HL-60/S4 (cell line): ENCODE results near the gene CDA.

ENCODE experiments used
- in situ Hi-C: fragments of 300-500 bp; cut with MboI; formaldehyde crosslinking; loops from 2 replicates; pipeline ENCODE4 v1.14.3; 2022; ENCODE audit warnings: low sequenced_read_pairs

CDA gene

GRCh38 chr1:20614131-20614579 lies 25.3 kb downstream of the CDA start:
- in situ Hi-C loops = no loop called here

- in situ Hi-C loops = no loop called here
Observed at GRCh38 chr1:20615946-20616846, 27.3 kb downstream of the CDA start.

DNA sequence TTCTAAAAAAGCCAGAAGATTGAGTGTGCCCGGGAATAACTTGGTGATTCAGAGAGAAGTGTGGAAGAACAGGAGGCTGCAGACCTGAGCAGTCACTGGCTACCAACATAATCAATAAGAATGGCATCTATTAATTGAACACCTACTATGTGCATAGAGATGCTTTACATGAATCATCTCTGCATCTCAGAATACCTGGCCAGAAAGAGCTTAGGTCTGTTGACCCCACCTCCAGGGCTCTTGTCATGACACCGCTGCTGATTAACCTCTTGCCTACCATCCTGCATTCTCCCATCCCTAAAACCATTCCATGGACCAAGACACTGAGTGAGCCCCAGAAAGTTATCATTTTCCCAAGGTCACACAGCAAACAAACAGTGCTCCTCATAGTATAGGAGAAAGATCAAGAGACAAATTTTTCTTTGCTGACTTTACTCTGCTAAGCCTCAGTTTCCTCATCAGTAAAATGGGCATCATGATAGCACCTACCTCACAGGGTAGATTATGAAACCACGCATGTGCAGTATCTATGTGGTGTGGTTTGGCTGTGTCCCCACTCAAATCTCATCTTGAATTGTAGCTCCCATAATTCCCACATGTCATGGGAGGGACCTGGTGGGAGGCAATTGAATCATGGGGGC lies 28.1 kb downstream of the CDA start:
- in situ Hi-C loops = no loop called here

GRCh38 chr1:20618550-20618949 lies 29.7 kb downstream of the CDA start:
- in situ Hi-C loops = no loop called here

DNA sequence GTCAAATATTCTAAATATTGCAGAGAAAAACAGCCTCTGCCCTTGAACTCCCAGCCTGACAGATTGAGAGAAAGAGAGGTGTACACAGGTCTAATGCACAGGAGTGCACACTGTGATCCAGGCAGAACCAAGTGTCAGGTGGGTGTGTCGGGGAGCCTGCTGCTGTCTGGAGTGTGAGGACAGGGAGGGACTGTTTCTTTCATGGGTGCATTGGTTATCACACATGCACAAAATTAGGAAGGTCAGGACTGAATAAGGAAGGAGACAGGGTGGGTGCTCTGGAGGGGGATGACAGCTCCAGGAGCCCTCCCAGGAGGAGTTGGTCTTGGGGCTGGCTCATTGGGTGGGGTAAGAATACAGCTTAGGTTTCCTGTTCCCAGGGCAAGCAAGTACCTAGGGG lies 31.1 kb downstream of the CDA start:
- in situ Hi-C loops = no loop called here

GRCh38 chr1:20621012-20621411 lies 32.1 kb downstream of the CDA start:
- in situ Hi-C loops = no loop called here

DNA sequence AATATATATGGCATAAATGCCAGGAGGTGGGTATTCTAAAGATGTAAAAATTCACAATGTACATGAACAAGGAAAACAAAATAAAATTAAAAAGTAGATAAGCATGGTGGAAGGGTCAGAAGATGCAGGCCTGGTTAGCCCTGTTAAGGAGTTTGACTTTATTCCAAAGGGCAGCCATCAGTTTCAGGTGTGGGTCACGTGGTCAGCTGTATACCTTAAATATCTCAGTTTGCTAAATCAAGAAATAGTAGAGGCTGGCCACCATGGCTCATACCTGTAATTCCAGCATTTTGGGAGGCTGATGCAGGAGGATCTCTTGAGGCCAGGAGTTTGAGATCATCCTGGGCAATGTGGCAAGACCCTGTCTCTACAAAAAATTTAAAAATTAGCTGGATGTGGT lies 35.8 kb downstream of the CDA start:
- in situ Hi-C loops = loop anchor here (25.0 kb wide), 1 partner anchor 712 kb away; the partner anchor contains the start of gene PLA2G2E

DNA sequence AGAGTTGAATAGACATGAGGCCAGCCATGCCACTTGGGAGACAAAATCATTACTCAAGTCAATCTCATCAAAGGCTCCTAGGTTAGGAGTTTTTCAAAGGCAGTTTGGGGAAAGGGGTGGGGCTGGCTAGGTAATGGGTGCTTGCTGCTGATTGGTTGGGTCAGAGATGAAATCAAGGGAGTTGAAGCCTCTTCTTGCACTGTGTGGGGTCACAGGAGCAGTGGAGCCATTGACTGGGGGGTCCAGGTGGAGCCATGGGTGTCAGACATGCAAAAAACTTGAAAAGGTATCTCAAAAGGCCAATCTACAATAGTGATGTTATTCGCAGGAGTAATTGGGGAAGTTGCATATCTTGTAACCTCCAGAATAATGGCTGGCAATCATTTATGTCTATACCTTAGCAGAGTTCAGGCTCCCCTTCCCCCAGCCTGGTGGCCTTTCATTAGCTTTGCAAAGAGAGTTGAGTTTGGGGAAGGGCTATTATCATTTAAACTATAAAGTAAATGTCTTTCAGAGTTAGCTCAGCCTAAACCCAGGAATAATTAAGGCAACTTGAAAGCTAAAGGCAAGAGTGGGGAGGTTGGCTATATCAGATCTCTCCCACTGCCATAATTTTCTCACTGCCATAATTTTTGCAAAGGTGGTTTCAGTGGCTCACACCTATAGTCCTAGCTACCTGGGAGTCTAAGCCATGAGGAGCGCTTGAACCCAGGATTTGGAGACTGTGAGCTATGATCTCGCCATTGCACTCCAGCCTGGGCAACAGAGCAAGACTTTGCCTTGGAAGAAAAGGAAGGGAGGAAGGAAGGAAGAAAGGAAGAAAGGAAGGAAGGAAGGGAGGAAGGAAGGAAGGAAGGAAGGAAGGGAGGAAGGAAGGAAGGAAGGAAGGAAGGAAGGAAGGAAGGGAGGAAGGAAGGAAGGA lies 36.5 kb downstream of the CDA start:
- in situ Hi-C loops = loop anchor here (25.0 kb wide), 1 partner anchor 713 kb away; the partner anchor contains the start of gene PLA2G2E

DNA sequence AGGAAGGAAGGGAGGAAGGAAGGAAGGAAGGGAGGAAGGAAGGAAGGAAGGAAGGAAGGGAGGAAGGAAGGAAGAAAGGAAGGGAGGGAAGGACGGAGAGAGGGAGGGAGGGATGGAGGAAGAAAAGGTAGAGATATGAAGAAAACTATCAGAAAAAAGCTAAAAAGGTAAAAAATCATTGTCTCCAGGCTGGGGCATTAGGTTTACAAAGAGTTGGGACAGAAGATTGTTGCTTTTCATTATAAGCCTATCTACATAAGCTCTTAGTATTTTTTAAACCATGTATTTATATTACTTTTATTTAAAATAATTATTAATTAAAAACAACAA lies 37.2 kb downstream of the CDA start:
- in situ Hi-C loops = loop anchor here (25.0 kb wide), 1 partner anchor 714 kb away; the partner anchor contains the start of gene PLA2G2E

DNA sequence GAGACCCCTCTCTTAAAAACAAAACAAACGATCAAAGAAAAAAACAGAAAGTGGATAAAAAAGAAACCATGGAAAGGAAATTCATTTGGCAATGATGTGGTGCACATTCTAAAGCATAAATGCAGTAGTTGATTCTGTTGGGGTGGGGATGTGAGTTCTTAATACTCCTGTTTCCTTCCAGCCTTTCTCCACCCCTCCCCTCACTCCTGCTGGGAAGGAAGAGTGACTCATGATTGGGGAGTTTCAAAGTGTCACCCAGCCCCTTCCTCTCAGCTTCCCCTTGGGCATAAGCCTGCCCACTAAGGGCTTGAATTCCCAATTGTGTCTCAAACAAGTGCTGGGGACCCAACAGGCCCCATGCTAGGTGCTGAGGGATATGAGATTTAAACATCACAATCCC lies 37.6 kb downstream of the CDA start:
- in situ Hi-C loops = loop anchor here (25.0 kb wide), 1 partner anchor 714 kb away; the partner anchor contains the start of gene PLA2G2E

- in situ Hi-C loops = loop anchor here (25.0 kb wide), 1 partner anchor 718 kb away; the partner anchor contains the start of gene PLA2G2E
Observed at GRCh38 chr1:20630729-20631128, 41.8 kb downstream of the CDA start.

DNA sequence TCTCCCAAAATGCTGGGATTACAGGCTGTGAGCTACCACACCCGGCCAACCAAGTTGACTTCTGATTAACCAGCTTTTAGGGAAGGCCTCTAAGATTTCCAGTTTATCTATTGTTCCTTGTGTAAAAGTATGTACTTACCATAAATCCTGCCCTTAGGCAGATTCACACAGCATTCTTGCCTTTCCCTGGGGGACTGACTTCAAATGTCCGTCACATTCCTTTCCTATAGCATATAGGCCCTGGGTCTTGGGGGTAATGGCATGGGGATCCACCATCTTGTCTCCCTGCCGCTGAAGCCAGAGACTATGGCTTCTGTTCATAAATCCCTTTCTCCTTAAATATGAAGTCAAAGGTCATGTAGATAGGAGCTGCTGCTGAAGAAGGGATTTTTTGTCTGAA lies 43.5 kb downstream of the CDA start:
- in situ Hi-C loops = loop anchor here (25.0 kb wide), 1 partner anchor 720 kb away; the partner anchor contains the start of gene PLA2G2E

DNA sequence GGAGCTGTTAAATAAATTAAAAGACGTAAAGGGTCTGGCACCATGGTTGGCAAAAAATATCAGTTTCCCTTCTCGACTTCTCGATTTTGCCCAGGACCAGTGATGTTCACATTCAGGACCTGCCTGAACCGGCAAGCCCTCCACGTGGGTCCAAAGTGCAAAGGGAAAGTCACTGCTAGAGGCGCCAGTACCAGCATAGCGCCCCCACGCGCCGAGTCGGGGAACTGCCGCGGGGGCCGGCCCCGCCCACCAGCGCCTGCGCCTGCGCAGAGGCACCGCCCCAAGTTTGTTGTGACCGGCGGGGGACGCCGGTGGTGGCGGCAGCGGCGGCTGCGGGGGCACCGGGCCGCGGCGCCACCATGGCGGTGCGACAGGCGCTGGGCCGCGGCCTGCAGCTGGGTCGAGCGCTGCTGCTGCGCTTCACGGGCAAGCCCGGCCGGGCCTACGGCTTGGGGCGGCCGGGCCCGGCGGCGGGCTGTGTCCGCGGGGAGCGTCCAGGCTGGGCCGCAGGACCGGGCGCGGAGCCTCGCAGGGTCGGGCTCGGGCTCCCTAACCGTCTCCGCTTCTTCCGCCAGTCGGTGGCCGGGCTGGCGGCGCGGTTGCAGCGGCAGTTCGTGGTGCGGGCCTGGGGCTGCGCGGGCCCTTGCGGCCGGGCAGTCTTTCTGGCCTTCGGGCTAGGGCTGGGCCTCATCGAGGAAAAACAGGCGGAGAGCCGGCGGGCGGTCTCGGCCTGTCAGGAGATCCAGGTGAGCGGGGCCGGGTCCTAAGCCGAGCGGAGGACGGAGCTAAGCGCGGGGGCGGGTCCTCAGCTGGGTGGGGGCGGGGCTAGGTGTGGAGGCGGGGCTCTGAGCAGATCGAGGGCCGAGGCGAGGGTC lies 44.5 kb downstream of the CDA start, which contains the start of gene PINK1:
TSS of gene PINK1 (plus strand) at position 269 of the 875 bp plus-strand sequence. CDS start at position 360, 91 bp downstream.
- in situ Hi-C loops = loop anchor here (25.0 kb wide), 1 partner anchor 721 kb away; the partner anchor contains the start of gene PLA2G2E

DNA sequence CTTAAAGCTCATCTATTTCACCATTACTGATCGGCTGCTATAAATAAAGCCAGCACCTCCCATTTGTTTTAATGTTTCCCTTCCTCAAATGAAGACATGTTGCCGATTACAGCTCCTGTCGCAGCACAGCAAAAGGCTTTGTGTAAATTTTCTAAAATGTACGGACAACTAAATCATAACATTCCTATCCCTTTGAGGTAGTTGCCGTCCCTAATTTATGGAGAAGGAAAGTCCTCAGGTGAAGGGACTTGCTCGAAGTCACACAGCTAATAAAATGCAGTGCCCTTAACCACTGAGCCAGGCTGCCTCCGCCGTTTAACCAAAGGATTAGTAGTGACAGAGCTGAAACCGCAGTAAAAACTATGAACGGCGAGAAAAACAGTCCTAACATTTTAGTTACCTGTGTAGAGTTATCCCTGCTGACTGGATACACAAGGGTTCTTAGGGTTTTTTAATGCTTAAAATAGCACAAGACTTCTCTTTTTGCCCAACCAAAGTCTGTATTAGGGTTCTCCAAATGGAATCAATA lies 45.2 kb downstream of the CDA start:
- in situ Hi-C loops = loop anchor here (25.0 kb wide), 1 partner anchor 722 kb away; the partner anchor contains the start of gene PLA2G2E

DNA sequence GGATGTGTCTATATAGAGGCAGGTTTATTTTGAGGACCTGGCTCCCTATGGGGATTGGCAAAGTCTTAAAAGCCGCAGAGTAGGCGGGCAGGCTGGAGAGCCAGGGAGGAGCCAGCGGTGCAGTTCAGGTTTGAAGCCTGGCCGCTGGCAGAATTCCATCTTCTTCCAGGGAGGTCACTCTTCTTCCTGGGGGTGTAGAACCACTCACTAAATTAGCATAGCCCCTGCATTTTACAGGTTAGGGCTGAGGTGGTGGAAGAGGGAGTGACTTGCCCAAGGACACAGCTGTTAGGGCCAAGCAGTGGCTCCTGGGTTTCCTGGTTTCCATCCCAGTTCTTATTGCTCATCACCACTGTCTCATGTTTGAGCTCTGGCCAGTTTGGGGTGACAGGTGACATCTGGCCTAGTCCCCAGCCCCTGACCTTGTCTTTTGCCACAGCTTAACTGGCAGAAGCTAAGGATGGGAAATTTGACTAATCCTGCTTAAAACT lies 45.7 kb downstream of the CDA start:
- in situ Hi-C loops = loop anchor here (5.0 to 25.0 kb wide), 3 partner anchors 62 to 722 kb away; partner anchors contain the start of gene PLA2G2E

- in situ Hi-C loops = loop anchor here (5.0 to 25.0 kb wide), 3 partner anchors 65 to 725 kb away; partner anchors contain the start of gene PLA2G2E
Observed at GRCh38 chr1:20636785-20637347, 48.0 kb downstream of the CDA start.

DNA sequence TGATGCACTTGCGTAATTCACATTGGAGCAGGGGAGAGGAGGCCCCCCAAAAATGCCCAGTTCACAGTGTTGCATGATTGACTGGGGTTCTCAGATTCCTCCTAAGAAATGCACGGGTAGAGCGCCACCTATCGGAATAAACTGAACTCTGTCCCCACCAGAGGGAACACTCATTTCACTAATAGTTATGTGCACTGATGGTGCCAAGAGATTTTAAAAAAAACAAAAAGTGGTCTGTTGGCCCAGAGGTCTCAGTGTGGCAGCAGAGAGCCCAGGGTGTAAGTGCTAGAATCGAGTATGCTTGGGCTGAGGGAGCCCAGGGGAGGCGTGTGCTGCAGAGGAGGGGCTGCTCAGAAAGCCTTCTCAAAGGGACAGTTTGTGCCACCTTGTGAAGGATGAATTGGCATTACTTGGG lies 51.3 kb downstream of the CDA start:
- in situ Hi-C loops = loop anchor here (25.0 kb wide), 1 partner anchor 728 kb away; the partner anchor contains the start of gene PLA2G2E

DNA sequence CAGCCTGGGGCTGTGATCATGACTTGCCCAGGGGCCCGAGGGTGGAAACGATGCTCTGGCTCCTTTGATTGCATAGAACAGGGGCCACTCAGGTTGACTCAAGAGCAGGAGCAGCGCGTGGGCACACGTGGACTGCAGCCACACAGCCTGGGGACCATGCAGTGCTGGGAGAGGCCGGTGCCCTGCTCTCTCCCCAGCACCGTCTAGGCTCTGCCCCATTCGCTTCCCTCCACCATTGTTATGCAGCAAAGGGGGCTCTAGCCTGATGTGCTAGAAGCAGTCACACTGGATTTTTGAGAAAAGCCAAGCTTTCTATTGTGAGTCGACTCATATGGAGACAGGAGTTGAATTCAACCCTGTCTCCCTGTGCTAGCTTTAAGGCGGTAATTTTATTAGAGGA lies 53.1 kb downstream of the CDA start:
- in situ Hi-C loops = loop anchor here (25.0 kb wide), 1 partner anchor 730 kb away; the partner anchor contains the start of gene PLA2G2E
